ENCODE measurements around the gene METRN.

- TF ChIP-seq, protein P1, sequence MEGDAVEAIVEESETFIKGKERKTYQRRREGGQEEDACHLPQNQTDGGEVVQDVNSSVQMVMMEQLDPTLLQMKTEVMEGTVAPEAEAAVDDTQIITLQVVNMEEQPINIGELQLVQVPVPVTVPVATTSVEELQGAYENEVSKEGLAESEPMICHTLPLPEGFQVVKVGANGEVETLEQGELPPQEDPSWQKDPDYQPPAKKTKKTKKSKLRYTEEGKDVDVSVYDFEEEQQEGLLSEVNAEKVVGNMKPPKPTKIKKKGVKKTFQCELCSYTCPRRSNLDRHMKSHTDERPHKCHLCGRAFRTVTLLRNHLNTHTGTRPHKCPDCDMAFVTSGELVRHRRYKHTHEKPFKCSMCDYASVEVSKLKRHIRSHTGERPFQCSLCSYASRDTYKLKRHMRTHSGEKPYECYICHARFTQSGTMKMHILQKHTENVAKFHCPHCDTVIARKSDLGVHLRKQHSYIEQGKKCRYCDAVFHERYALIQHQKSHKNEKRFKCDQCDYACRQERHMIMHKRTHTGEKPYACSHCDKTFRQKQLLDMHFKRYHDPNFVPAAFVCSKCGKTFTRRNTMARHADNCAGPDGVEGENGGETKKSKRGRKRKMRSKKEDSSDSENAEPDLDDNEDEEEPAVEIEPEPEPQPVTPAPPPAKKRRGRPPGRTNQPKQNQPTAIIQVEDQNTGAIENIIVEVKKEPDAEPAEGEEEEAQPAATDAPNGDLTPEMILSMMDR (IDR thresholded peaks at IDR 0.05): no peak
- TF ChIP-seq POLR2A (IDR thresholded peaks at IDR 0.05): no peak
Observed at GRCh38 chr16:708019-708418, 6.9 kb upstream of the METRN start.
